Astrocyte (in vitro differentiated cells and primary cell): Measurements from ENCODE around the gene CCDC120.

Source experiments
- EZH2 ChIP-seq: IDR thresholded peaks from 2 replicates; pipeline ENCODE4 v1.6.1; 2012; ENCODE audit warnings: mild to moderate bottlenecking, low read length, inconsistent platforms; ENCODE audit not compliant: insufficient read depth
- TF ChIP-seq, protein P1 (sequence below): IDR thresholded peaks from 2 replicates; pipeline ENCODE4 v1.5.1; 2011; ENCODE audit warnings: low read depth, mild to moderate bottlenecking, inconsistent platforms, low read length, moderate library complexity; ENCODE audit not compliant: insufficient read depth

DNA sequence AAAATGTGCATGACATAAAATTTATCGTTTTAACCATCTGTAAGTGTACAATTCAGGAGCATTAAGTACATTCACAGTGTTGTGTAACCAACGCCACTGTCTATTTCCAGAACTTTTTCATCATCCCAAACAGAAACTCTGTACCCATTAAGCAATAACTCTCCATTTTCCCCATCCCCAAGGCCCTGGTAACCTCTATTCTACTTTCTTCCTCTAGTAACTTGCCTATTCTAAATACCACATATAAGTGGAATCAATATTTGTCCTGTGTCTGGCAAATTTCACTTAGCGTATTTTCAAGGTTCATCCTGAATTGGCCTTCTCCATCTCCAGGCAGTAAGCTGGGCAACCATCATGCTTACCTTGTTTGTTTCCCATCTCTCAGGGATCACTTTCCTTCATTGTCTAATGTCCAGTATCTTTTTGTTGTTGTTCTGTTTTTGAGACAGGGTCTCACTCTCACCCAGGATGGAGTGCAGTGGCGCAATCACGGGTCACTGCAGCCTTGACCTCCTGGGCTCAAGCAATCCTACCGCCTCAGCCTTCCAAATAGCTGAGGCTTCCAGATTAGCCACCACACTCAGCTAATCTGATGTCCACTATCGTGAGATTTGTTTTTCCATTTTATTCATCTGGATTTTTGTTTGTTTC, 39.1 kb upstream of the CCDC120 start:
- TF ChIP-seq, protein P1, sequence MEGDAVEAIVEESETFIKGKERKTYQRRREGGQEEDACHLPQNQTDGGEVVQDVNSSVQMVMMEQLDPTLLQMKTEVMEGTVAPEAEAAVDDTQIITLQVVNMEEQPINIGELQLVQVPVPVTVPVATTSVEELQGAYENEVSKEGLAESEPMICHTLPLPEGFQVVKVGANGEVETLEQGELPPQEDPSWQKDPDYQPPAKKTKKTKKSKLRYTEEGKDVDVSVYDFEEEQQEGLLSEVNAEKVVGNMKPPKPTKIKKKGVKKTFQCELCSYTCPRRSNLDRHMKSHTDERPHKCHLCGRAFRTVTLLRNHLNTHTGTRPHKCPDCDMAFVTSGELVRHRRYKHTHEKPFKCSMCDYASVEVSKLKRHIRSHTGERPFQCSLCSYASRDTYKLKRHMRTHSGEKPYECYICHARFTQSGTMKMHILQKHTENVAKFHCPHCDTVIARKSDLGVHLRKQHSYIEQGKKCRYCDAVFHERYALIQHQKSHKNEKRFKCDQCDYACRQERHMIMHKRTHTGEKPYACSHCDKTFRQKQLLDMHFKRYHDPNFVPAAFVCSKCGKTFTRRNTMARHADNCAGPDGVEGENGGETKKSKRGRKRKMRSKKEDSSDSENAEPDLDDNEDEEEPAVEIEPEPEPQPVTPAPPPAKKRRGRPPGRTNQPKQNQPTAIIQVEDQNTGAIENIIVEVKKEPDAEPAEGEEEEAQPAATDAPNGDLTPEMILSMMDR = no peak
- no peak for TF ChIP-seq EZH2
